Muscle layer of duodenum (tissue), 2 donors: ENCODE measurements around the gene PPP3R2.
"Not testable (repeated sequence)": the region's sequence is repeated elsewhere in the genome, so short reads cannot be mapped to it uniquely, and the experiment has no call there.

ENCODE experiments used
- H3K27ac ChIP-seq: one replicate; pipeline ENCODE4 v1.7.0; 2013; ENCODE audit warnings: mild to moderate bottlenecking, low read length
- H3K27me3 ChIP-seq: one replicate; pipeline ENCODE4 v1.7.0; 2013; ENCODE audit warnings: low read depth, mild to moderate bottlenecking, control low read depth, low read length
- H3K36me3 ChIP-seq, 2 donors: one replicate each; pipeline ENCODE4 v1.7.0; 2013; ENCODE audit warnings: low read length in 2 of 2, control low read depth in 1 of 2, mild to moderate bottlenecking in 1 of 2; ENCODE audit not compliant: insufficient read depth in 2 of 2, control insufficient read depth in 1 of 2
- H3K4me1 ChIP-seq, 2 donors: one replicate each; pipeline ENCODE4 v1.7.0; 2013; ENCODE audit warnings: low read length in 2 of 2, mild to moderate bottlenecking in 2 of 2, control low read depth in 1 of 2, moderate library complexity in 1 of 2; ENCODE audit not compliant: insufficient read depth in 2 of 2, control insufficient read depth in 1 of 2
- H3K4me3 ChIP-seq, 2 donors: one replicate each; pipeline ENCODE4 v1.7.0; 2013; ENCODE audit warnings: low read length in 2 of 2, low read depth in 1 of 2, mild to moderate bottlenecking in 1 of 2
- H3K9me3 ChIP-seq, 2 donors: one replicate each; pipeline ENCODE4 v1.7.0; 2013; ENCODE audit warnings: low read length in 2 of 2, control low read depth in 1 of 2, mild to moderate bottlenecking in 1 of 2; ENCODE audit not compliant: control insufficient read depth in 1 of 2
- donor health status: healthy.

Gene PPP3R2

GRCh38 chr9:101567725-101568350, 26.9 kb downstream of the PPP3R2 start:
- H3K36me3 ChIP-seq, result peaks cover 4 to 33% of the 10 kb centered on the region in 2 donors

GRCh38 chr9:101566904-101567724, 27.7 kb downstream of the PPP3R2 start:
- Histone ChIP-seq H3K4me3 (no peak overlapping the region), H3K27ac (no peak overlapping the region), H3K36me3 (peaks cover 10 to 41% of the 10 kb centered on the region in 2 donors), H3K9me3 (no peaks in the 10 kb centered on the region), H3K4me1 (no peaks in the 10 kb centered on the region), H3K27me3 (no peaks in the 10 kb centered on the region)

More at GRCh38 chr9:101567725-101568350, 26.9 kb downstream of the PPP3R2 start:
- Histone ChIP-seq H3K27me3 (no peaks in the 10 kb centered on the region), H3K9me3 (no peaks in the 10 kb centered on the region), H3K4me3 (no peak overlapping the region), H3K4me1 (no peaks in the 10 kb centered on the region), H3K27ac (no peak overlapping the region)

- no peaks in the 10 kb centered on the region for H3K4me1 ChIP-seq
- H3K27me3 ChIP-seq, result no peaks in the 10 kb centered on the region
- peaks cover 0 to under 1% of the 10 kb centered on the region in 2 donors for H3K9me3 ChIP-seq
- H3K36me3 ChIP-seq, result peaks cover 25 to 51% of the 10 kb centered on the region in 2 donors
- no peak overlapping the region for H3K4me3 ChIP-seq
- no peak overlapping the region for H3K27ac ChIP-seq
Observed at GRCh38 chr9:101564252-101564651, 30.5 kb downstream of the PPP3R2 start.

GRCh38 chr9:101562966-101563365, 31.8 kb downstream of the PPP3R2 start:
- peaks cover 29 to 64% of the 10 kb centered on the region in 2 donors for H3K36me3 ChIP-seq

GRCh38 chr9:101561740-101562139, 33.0 kb downstream of the PPP3R2 start:
- Histone ChIP-seq H3K36me3 (peaks cover 38 to 76% of the 10 kb centered on the region in 2 donors), H3K27ac (no peak overlapping the region), H3K27me3 (no peaks in the 10 kb centered on the region), H3K4me1 (no peaks in the 10 kb centered on the region), H3K4me3 (no peak overlapping the region), H3K9me3 (peaks cover 0 to 8% of the 10 kb centered on the region in 2 donors)

More at GRCh38 chr9:101562966-101563365, 31.8 kb downstream of the PPP3R2 start:
- H3K27ac ChIP-seq, result no peak overlapping the region
- H3K27me3 ChIP-seq, result no peaks in the 10 kb centered on the region
- H3K4me3 ChIP-seq, result no peak overlapping the region
- H3K4me1 ChIP-seq, result no peaks in the 10 kb centered on the region
- H3K9me3 ChIP-seq, result peaks cover 0 to 7% of the 10 kb centered on the region in 2 donors

GRCh38 chr9:101549472-101550098, 45.2 kb downstream of the PPP3R2 start:
- not testable (repeated sequence) for H3K9me3 ChIP-seq, H3K27ac ChIP-seq, H3K27me3 ChIP-seq, H3K4me3 ChIP-seq, H3K4me1 ChIP-seq
- peaks cover 74 to 89% of the 10 kb centered on the region in 2 donors for H3K36me3 ChIP-seq

- Histone ChIP-seq H3K27ac (no peak overlapping the region), H3K36me3 (peaks cover 46 to 58% of the 10 kb centered on the region in 2 donors), H3K4me1 (no peaks in the 10 kb centered on the region), H3K9me3 (no peaks in the 10 kb centered on the region), H3K4me3 (no peak overlapping the region), H3K27me3 (no peaks in the 10 kb centered on the region)
Observed at GRCh38 chr9:101543098-101543735, 51.6 kb downstream of the PPP3R2 start.
